Measurements from ENCODE around the gene FARP2.

DNA sequence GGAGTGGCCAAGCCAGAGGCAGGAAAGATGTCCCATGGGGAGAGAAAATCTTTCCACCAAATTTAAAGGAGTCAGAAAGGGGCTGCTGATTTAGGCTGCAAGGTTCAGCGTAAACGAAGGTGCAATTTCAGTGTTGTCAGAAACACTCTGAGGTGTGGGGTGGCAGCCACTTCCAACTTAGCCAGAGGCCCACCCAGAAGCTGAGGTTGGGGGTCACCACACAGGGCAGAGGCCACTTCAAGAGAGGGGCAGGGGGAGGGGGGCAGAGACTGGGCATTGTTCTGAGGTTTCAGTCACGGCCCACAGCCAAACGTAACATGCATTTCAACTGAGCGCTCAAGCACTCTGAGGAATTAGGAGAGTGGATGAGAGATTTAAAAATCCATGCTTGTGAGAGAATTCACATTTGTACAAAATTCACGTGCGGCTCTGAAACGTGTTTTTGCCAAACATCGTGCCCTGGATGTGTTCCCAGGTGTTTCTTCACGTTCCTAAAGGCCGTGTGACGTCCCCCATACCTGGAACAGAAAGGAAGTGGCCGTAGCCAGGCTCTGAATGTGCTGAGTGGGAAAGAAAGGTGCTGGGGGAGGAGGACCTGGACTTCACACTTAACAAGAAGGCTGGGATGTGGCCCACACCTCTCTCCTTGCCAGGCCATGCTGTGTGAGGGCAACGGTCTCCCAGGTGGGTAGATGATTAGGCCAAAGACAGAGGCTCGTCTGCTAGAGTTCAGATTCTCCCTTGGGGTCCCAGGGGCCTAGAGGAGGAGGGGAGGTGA lies 182.9 kb downstream of the FARP2 start:
- TF ChIP-seq, protein P1, sequence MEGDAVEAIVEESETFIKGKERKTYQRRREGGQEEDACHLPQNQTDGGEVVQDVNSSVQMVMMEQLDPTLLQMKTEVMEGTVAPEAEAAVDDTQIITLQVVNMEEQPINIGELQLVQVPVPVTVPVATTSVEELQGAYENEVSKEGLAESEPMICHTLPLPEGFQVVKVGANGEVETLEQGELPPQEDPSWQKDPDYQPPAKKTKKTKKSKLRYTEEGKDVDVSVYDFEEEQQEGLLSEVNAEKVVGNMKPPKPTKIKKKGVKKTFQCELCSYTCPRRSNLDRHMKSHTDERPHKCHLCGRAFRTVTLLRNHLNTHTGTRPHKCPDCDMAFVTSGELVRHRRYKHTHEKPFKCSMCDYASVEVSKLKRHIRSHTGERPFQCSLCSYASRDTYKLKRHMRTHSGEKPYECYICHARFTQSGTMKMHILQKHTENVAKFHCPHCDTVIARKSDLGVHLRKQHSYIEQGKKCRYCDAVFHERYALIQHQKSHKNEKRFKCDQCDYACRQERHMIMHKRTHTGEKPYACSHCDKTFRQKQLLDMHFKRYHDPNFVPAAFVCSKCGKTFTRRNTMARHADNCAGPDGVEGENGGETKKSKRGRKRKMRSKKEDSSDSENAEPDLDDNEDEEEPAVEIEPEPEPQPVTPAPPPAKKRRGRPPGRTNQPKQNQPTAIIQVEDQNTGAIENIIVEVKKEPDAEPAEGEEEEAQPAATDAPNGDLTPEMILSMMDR (IDR thresholded peaks at IDR 0.05), result no peak
- TF ChIP-seq EP300 (IDR thresholded peaks at IDR 0.05), result no peak
- TF ChIP-seq POLR2A (IDR thresholded peaks at IDR 0.05), result no peak
